ENCODE results near the gene MYBPHL. TPM values are rescaled to one million over a fixed set of nuclear protein-coding genes. Genes with fewer than 3 reads are reported as not detected.

Gene MYBPHL
- total RNA-seq, 2 donors from 2014 or later, result not detected

DNA sequence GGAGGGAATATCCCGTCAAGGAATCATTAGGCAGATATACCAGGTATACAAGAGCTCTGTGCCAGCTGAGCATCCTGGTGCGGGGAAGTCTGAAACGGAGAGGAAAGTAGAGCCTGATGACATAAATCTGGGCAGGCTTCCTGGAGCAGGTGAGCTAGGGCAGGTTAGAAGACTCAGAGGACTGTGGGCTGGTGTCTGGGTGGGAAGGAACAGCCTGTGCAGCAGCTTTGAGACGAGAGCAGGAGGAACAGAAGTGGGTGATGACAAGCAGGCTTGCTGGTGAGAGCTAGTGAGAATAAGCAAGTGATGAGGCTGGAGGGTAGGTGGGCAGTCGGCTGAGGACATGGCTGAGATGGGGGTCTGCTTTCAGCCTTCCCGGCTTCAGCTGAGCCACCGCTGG lies 50.7 kb downstream of the MYBPHL start:
- Histone ChIP-seq H3K27ac (no peak overlapping the region), H3K9me3 (no peaks in the 10 kb centered on the region), H3K4me1 (peaks cover 21% of the 10 kb centered on the region), H3K27me3 (no peaks in the 10 kb centered on the region), H3K36me3 (replicated peaks in 1 of 2; ENCODE audit: insufficient read depth in 1 of 2, low read depth in 2 of 2) (no peaks in the 10 kb centered on the region), H3K4me3 (no peak overlapping the region)
- DNase-seq, result no peak
- WGBS, 2 donors, result 80% methylated on average over 7 of the region's 7 CpGs
- no peak for ATAC-seq
- intact Hi-C loops (cut with DNase I), result no loop called here
- TF ChIP-seq POLR2A (IDR thresholded peaks at IDR 0.05), result no peak
- TF ChIP-seq, protein P1, sequence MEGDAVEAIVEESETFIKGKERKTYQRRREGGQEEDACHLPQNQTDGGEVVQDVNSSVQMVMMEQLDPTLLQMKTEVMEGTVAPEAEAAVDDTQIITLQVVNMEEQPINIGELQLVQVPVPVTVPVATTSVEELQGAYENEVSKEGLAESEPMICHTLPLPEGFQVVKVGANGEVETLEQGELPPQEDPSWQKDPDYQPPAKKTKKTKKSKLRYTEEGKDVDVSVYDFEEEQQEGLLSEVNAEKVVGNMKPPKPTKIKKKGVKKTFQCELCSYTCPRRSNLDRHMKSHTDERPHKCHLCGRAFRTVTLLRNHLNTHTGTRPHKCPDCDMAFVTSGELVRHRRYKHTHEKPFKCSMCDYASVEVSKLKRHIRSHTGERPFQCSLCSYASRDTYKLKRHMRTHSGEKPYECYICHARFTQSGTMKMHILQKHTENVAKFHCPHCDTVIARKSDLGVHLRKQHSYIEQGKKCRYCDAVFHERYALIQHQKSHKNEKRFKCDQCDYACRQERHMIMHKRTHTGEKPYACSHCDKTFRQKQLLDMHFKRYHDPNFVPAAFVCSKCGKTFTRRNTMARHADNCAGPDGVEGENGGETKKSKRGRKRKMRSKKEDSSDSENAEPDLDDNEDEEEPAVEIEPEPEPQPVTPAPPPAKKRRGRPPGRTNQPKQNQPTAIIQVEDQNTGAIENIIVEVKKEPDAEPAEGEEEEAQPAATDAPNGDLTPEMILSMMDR (IDR thresholded peaks at IDR 0.05), result no peak

DNA sequence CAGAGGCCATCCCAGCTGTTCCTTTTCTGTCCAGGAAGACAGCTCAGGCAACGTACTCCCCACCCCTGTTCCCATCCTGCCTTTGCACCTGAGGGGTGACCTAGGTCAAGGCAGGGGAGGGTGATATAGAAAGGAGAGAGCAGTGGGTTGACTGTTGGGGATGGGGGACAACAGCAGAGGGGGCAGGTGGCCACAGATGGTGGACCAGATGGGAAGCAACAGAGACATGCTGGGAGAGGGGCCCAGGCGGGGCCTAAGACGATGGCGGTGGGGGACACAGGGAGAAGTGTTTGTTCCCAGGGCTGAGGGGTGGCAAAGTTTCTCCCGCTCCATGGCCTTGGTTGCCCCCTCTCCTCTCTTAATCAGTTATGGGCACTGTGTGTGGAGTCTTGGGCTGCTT lies 51.1 kb downstream of the MYBPHL start:
- TF ChIP-seq POLR2A (IDR thresholded peaks at IDR 0.05), result no peak
- TF ChIP-seq, protein P1 (IDR thresholded peaks at IDR 0.05), result no peak
- H3K27me3 ChIP-seq, result no peaks in the 10 kb centered on the region
- no peaks in the 10 kb centered on the region for H3K9me3 ChIP-seq
- ATAC-seq, result no peak
- no peaks in the 10 kb centered on the region for H3K36me3 ChIP-seq (replicated peaks in 1 of 2; ENCODE audit: insufficient read depth in 1 of 2, low read depth in 2 of 2)
- intact Hi-C loops (cut with DNase I), result no loop called here
- peaks cover 24% of the 10 kb centered on the region for H3K4me1 ChIP-seq
- no peak overlapping the region for H3K4me3 ChIP-seq
- DNase-seq, result no peak
- H3K27ac ChIP-seq, result no peak overlapping the region
- WGBS, 2 donors, result 70 to 92% methylated on average over 3 to 5 of the region's 5 CpGs

DNA sequence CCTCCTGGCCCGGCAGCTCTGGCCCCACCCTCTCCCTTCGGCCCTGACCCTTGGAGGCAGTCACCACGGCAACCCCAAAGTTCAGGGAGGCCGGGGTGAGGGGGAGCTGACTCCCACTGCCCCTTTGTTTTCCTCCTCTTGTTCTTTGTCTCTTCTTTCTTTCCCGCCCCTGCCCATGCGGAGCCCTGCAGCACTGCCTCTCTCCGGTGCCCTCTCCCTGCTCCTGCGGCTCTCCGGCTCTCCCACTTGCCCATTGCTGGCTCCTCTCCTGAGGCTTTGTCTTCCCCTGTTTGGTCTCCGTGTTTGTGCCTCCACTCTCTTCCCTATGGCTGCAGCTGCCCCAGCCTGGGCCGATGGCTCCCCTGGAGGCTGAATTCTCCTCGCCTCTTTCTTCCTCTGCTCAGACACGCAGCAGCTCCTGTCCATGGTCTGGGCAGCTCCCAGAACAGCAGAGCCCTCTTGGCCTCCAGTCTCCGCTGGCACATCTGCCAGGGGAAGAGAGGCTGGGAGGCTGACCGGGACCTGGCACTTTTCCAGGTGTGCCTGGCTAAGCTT lies 51.6 kb downstream of the MYBPHL start:
- 65 to 75% methylated on average over 14 to 15 of the region's 15 CpGs for WGBS, 2 donors
- Histone ChIP-seq H3K27ac (peak overlapping the region in 1 of 4 donors; percentile 69), H3K27me3 (no peaks in the 10 kb centered on the region), H3K4me3 (no peak overlapping the region), H3K36me3 (replicated peaks in 1 of 2; ENCODE audit: insufficient read depth in 1 of 2, low read depth in 2 of 2) (no peaks in the 10 kb centered on the region), H3K9me3 (no peaks in the 10 kb centered on the region), H3K4me1 (peaks cover 29% of the 10 kb centered on the region)
- intact Hi-C loops (cut with DNase I), result no loop called here
- ATAC-seq (no peak), DNase-seq (no peak)
- no peak for TF ChIP-seq POLR2A (IDR thresholded peaks at IDR 0.05)
- TF ChIP-seq, protein P1 (IDR thresholded peaks at IDR 0.05), result no peak

DNA sequence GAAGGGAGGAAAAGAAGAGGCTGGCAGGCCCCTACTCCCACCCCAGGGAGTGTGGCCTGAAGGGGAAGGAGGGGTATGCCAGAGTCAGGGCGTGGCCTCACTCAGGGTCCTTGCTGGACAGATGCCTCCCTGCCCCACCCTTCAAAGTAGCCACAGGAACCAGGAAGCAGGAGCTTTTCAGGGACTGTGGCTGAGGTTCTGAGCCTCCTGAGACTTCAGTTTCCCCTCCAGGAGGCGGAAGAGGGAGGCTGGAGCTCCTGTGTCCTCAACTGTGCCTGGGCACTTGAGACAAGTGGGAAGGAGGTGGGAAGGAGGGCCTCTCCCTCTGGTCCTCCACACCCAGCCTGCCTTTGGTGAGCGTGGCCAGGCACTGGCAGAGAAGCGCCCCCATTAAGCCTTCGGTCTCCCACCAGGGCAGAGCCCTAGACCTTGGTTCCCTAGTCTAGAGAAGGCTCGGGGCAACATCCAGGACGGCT lies 52.2 kb downstream of the MYBPHL start:
- intact Hi-C loops (cut with DNase I), result no loop called here
- no peaks in the 10 kb centered on the region for H3K27me3 ChIP-seq
- ATAC-seq (no peak), DNase-seq (no peak)
- H3K4me1 ChIP-seq, result peaks cover 32% of the 10 kb centered on the region
- H3K36me3 ChIP-seq (replicated peaks in 1 of 2; ENCODE audit: insufficient read depth in 1 of 2, low read depth in 2 of 2), result no peaks in the 10 kb centered on the region
- WGBS, 2 donors, result 74 to 76% methylated on average over 6 of the region's 7 CpGs
- H3K9me3 ChIP-seq, result no peaks in the 10 kb centered on the region
- H3K27ac ChIP-seq, result peak overlapping the region in 2 of 4 donors; percentile 69 to 73
- no peak overlapping the region for H3K4me3 ChIP-seq
- TF ChIP-seq, protein P1 (IDR thresholded peaks at IDR 0.05), result no peak
- TF ChIP-seq POLR2A (IDR thresholded peaks at IDR 0.05), result no peak
